HepG2 (cell line): Measurements from ENCODE around the gene ACD.

Source experiments
- PCBP2 ChIP-seq: fragments of 200-400 bp; formaldehyde crosslinking; optimal IDR thresholded peaks from 2 replicates; pipeline ENCODE3; 2018; ENCODE audit warnings: low read length, low read depth; ENCODE audit not compliant: poor library complexity, severe bottlenecking
- RELA ChIP-seq: sonication (generic); formaldehyde crosslinking; IDR thresholded peaks from 2 replicates; pipeline ENCODE4 v1.4.0; 2020; ENCODE audit warnings: missing genetic modification reagents
- TF ChIP-seq, protein P1 (sequence below): sonication (generic); formaldehyde crosslinking; IDR thresholded peaks from 2 replicates; pipeline ENCODE4 v1.4.0; 2020; ENCODE audit warnings: missing genetic modification reagents
- TF ChIP-seq, protein P2 (sequence below): sonication (generic); formaldehyde crosslinking; IDR thresholded peaks from 2 replicates; pipeline ENCODE4 v1.5.0; 2020; ENCODE audit warnings: mild to moderate bottlenecking, missing genetic modification reagents

DNA sequence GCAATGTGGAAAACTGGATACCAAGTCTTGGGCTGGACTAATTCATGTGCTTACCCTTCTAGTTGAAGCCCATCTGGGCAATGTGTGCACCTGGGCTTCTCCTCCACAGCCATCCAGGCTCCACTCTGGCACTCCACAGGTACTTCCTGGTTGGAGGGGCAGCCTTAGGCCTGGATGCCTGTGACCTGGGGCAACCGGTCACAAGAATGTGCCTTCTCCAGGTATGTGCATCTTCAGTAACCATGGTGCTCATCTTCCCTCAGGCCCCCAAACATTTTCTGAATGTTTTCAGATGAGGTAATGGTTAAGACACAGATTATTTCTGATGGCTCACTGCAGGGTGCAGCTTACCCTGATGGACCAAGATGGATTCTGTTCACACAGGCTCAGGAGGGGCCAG lies 17.7 kb upstream of the ACD start:
- TF ChIP-seq, protein P1, sequence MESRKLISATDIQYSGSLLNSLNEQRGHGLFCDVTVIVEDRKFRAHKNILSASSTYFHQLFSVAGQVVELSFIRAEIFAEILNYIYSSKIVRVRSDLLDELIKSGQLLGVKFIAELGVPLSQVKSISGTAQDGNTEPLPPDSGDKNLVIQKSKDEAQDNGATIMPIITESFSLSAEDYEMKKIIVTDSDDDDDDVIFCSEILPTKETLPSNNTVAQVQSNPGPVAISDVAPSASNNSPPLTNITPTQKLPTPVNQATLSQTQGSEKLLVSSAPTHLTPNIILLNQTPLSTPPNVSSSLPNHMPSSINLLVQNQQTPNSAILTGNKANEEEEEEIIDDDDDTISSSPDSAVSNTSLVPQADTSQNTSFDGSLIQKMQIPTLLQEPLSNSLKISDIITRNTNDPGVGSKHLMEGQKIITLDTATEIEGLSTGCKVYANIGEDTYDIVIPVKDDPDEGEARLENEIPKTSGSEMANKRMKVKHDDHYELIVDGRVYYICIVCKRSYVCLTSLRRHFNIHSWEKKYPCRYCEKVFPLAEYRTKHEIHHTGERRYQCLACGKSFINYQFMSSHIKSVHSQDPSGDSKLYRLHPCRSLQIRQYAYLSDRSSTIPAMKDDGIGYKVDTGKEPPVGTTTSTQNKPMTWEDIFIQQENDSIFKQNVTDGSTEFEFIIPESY (CRISPR knock-in tag), result no peak
- TF ChIP-seq RELA (CRISPR knock-in tag) (no peak), PCBP2 (no peak)
- TF ChIP-seq, protein P2, sequence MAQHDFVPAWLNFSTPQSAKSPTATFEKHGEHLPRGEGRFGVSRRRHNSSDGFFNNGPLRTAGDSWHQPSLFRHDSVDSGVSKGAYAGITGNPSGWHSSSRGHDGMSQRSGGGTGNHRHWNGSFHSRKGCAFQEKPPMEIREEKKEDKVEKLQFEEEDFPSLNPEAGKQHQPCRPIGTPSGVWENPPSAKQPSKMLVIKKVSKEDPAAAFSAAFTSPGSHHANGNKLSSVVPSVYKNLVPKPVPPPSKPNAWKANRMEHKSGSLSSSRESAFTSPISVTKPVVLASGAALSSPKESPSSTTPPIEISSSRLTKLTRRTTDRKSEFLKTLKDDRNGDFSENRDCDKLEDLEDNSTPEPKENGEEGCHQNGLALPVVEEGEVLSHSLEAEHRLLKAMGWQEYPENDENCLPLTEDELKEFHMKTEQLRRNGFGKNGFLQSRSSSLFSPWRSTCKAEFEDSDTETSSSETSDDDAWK (CRISPR knock-in tag), result no peak
